ENCODE results near the gene LRMDA. TPM values are rescaled to one million over a fixed set of nuclear protein-coding genes. Genes with fewer than 3 reads are reported as not detected.

LRMDA gene
- total RNA-seq, 2 experiments from 2014 or later, result not detected

GRCh38 chr10:75630746-75631145 is 199.3 kb downstream of the LRMDA start:
- POLR2A ChIA-PET, result no interaction called here
- Histone ChIP-seq H2AFZ (ENCODE audit: low read length) (no peak overlapping the region), H3K27ac (ENCODE audit: low read depth, low read length, poor library complexity, severe bottlenecking) (no peak overlapping the region), H3K79me2 (ENCODE audit: insufficient read depth, low read depth, low read length) (no peaks in the 10 kb centered on the region), H3K4me1 (ENCODE audit: insufficient read depth, low read length, poor library complexity, severe bottlenecking) (no peaks in the 10 kb centered on the region), H3K9me2 (ENCODE audit: insufficient read depth, low read length) (no peaks in the 10 kb centered on the region), H3K9me3 (ENCODE audit: low read length) (no peaks in the 10 kb centered on the region), H4K20me1 (ENCODE audit: insufficient read depth, low read length) (no peaks in the 10 kb centered on the region), H3K4me2 (ENCODE audit: low read length) (no peak overlapping the region), H3K4me3 (ENCODE audit: low read depth, low read length, poor library complexity, severe bottlenecking) (no peak overlapping the region), H3K36me3 (ENCODE audit: insufficient read depth, low read length) (no peaks in the 10 kb centered on the region)
- no peak for DNase-seq (ENCODE audit: low spot score)
- intact Hi-C loops (cut with micrococcal nuclease; ENCODE audit: unreplicated experiment), result no loop called here
- CTCF ChIA-PET (ENCODE audit: unreplicated experiment), result no interaction called here
- no TSS peak for BruUV-seq (replicated peaks)
- no peak for TF ChIP-seq EZH2phosphoT487 (IDR thresholded peaks at IDR 0.05; ENCODE audit: borderline replicate concordance, low read depth, low read length)
- TF ChIP-seq, protein P1, sequence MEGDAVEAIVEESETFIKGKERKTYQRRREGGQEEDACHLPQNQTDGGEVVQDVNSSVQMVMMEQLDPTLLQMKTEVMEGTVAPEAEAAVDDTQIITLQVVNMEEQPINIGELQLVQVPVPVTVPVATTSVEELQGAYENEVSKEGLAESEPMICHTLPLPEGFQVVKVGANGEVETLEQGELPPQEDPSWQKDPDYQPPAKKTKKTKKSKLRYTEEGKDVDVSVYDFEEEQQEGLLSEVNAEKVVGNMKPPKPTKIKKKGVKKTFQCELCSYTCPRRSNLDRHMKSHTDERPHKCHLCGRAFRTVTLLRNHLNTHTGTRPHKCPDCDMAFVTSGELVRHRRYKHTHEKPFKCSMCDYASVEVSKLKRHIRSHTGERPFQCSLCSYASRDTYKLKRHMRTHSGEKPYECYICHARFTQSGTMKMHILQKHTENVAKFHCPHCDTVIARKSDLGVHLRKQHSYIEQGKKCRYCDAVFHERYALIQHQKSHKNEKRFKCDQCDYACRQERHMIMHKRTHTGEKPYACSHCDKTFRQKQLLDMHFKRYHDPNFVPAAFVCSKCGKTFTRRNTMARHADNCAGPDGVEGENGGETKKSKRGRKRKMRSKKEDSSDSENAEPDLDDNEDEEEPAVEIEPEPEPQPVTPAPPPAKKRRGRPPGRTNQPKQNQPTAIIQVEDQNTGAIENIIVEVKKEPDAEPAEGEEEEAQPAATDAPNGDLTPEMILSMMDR (conservative IDR thresholded peaks at IDR 0.05; ENCODE audit: low read length), result no peak

DNA sequence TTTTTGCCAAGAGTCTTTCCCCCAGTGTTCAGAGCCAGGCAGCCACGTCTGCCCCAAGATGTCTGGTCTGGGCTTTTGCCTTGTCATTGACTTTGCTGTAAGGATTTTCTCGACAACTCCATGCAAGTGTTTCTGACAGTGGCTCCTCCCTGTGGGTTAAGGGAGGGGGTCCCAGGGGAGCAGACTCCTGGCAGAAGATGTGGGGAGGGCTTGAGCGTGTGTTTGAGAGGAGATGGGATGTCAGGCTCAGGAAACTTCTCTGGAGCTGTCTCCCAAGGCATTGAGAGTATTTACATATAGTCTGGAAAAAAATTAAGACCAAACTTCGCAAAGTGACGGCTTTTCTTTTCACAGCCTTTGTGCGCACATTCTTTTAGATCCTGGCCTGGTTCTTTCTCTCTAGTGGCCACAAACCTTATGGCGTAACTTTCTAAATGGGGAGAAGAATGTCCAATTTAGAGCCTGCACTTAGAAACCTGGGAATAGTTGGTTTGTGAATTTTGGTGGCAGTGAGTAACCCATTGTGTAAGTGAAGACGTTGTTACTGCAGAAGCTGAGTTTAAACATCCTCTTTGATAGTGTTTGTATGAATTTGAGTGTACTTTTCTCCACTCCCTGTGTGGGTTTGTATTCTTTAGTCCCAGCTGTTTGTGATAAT is 201.5 kb downstream of the LRMDA start:
- no peaks in the 10 kb centered on the region for H3K9me3 ChIP-seq (ENCODE audit: low read length)

GRCh38 chr10:75633568-75633967 is 202.1 kb downstream of the LRMDA start:
- no peaks in the 10 kb centered on the region for H3K36me3 ChIP-seq (ENCODE audit: insufficient read depth, low read length)
- H2AFZ ChIP-seq (ENCODE audit: low read length), result no peak overlapping the region
- intact Hi-C loops (cut with micrococcal nuclease; ENCODE audit: unreplicated experiment), result no loop called here
- no peak overlapping the region for H3K27ac ChIP-seq (ENCODE audit: low read depth, low read length, poor library complexity, severe bottlenecking)
- H3K79me2 ChIP-seq (ENCODE audit: insufficient read depth, low read depth, low read length), result no peaks in the 10 kb centered on the region
- DNase-seq (ENCODE audit: low spot score), result no peak
- no peaks in the 10 kb centered on the region for H4K20me1 ChIP-seq (ENCODE audit: insufficient read depth, low read length)
- no TSS peak for BruUV-seq (replicated peaks)
- H3K9me3 ChIP-seq (ENCODE audit: low read length), result no peaks in the 10 kb centered on the region
- no peaks in the 10 kb centered on the region for H3K9me2 ChIP-seq (ENCODE audit: insufficient read depth, low read length)
- H3K4me2 ChIP-seq (ENCODE audit: low read length), result no peak overlapping the region
- H3K4me1 ChIP-seq (ENCODE audit: insufficient read depth, low read length, poor library complexity, severe bottlenecking), result no peaks in the 10 kb centered on the region
- no peak for TF ChIP-seq EZH2phosphoT487 (IDR thresholded peaks at IDR 0.05; ENCODE audit: borderline replicate concordance, low read depth, low read length)
- TF ChIP-seq, protein P1 (conservative IDR thresholded peaks at IDR 0.05; ENCODE audit: low read length), result no peak
- POLR2A ChIA-PET, result no interaction called here
- CTCF ChIA-PET (ENCODE audit: unreplicated experiment), result no interaction called here
- H3K4me3 ChIP-seq (ENCODE audit: low read depth, low read length, poor library complexity, severe bottlenecking), result no peak overlapping the region

More for the DNA sequence above, 201.5 kb downstream of the LRMDA start:
- no peaks in the 10 kb centered on the region for H3K79me2 ChIP-seq (ENCODE audit: insufficient read depth, low read depth, low read length)
- no peak for DNase-seq (ENCODE audit: low spot score)
- H4K20me1 ChIP-seq (ENCODE audit: insufficient read depth, low read length), result no peaks in the 10 kb centered on the region
- no TSS peak for BruUV-seq (replicated peaks)
- CTCF ChIA-PET (ENCODE audit: unreplicated experiment), result no interaction called here
- H3K27ac ChIP-seq (ENCODE audit: low read depth, low read length, poor library complexity, severe bottlenecking), result no peak overlapping the region
- H3K4me3 ChIP-seq (ENCODE audit: low read depth, low read length, poor library complexity, severe bottlenecking), result no peak overlapping the region
- H3K4me1 ChIP-seq (ENCODE audit: insufficient read depth, low read length, poor library complexity, severe bottlenecking), result no peaks in the 10 kb centered on the region
- POLR2A ChIA-PET, result no interaction called here
- no peak overlapping the region for H3K4me2 ChIP-seq (ENCODE audit: low read length)
- intact Hi-C loops (cut with micrococcal nuclease; ENCODE audit: unreplicated experiment), result no loop called here
- no peaks in the 10 kb centered on the region for H3K36me3 ChIP-seq (ENCODE audit: insufficient read depth, low read length)
- H2AFZ ChIP-seq (ENCODE audit: low read length), result no peak overlapping the region
- H3K9me2 ChIP-seq (ENCODE audit: insufficient read depth, low read length), result no peaks in the 10 kb centered on the region
- TF ChIP-seq, protein P1 (conservative IDR thresholded peaks at IDR 0.05; ENCODE audit: low read length), result no peak
- no peak for TF ChIP-seq EZH2phosphoT487 (IDR thresholded peaks at IDR 0.05; ENCODE audit: borderline replicate concordance, low read depth, low read length)

All from OCI-LY7 (cell line).